ENCODE measurements around the gene SOX8.

- TF ChIP-seq ZBTB11 (tag by site-specific recombination; conservative IDR thresholded peaks at IDR 0.05; ENCODE audit: low read depth) (no peak), ZNF660 (tag by site-specific recombination; IDR thresholded peaks at IDR 0.05) (no peak), ZNF335 (tag by site-specific recombination; conservative IDR thresholded peaks at IDR 0.05) (no peak)
- TF ChIP-seq, protein P1, sequence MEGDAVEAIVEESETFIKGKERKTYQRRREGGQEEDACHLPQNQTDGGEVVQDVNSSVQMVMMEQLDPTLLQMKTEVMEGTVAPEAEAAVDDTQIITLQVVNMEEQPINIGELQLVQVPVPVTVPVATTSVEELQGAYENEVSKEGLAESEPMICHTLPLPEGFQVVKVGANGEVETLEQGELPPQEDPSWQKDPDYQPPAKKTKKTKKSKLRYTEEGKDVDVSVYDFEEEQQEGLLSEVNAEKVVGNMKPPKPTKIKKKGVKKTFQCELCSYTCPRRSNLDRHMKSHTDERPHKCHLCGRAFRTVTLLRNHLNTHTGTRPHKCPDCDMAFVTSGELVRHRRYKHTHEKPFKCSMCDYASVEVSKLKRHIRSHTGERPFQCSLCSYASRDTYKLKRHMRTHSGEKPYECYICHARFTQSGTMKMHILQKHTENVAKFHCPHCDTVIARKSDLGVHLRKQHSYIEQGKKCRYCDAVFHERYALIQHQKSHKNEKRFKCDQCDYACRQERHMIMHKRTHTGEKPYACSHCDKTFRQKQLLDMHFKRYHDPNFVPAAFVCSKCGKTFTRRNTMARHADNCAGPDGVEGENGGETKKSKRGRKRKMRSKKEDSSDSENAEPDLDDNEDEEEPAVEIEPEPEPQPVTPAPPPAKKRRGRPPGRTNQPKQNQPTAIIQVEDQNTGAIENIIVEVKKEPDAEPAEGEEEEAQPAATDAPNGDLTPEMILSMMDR (tag by site-specific recombination; IDR thresholded peaks at IDR 0.05), result no peak
- TF ChIP-seq, protein P2, sequence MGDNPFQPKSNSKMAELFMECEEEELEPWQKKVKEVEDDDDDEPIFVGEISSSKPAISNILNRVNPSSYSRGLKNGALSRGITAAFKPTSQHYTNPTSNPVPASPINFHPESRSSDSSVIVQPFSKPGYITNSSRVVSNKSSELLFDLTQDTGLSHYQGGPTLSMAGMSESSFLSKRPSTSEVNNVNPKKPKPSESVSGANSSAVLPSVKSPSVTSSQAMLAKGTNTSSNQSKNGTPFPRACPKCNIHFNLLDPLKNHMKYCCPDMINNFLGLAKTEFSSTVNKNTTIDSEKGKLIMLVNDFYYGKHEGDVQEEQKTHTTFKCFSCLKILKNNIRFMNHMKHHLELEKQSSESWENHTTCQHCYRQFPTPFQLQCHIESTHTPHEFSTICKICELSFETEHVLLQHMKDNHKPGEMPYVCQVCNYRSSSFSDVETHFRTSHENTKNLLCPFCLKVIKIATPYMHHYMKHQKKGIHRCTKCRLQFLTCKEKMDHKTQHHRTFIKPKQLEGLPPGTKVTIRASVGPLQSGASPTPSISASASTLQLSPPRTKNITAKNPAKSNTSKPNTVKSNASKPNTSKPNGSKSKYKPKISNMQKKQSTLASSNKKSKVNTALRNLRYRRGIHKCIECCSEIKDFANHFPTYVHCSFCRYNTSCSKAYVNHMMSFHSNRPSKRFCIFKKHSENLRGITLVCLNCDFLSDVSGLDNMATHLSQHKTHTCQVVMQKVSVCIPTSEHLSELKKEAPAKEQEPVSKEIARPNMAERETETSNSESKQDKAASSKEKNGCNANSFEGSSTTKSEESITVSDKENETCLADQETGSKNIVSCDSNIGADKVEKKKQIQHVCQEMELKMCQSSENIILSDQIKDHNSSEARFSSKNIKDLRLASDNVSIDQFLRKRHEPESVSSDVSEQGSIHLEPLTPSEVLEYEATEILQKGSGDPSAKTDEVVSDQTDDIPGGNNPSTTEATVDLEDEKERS (tag by site-specific recombination; IDR thresholded peaks at IDR 0.05), result no peak
Observed at GRCh38 chr16:983044-984030, 1.8 kb downstream of the SOX8 start.

Data from HEK293 (cell line).